Breast epithelium (tissue), 3 donors: Measurements from ENCODE around the gene SPATA6.

Source experiments
- POLR2A ChIP-seq: fragments of 450-650 bp; IDR thresholded peaks from one replicate; pipeline ENCODE4 v1.6.1; 2016; ENCODE audit warnings: antibody characterized with exemption, mild to moderate bottlenecking, moderate library complexity
- POLR2AphosphoS5 ChIP-seq, 3 donors: sonication (generic); formaldehyde crosslinking; IDR thresholded peaks; one replicate each; pipeline ENCODE4 v1.6.1; 2017; ENCODE audit warnings: antibody characterized with exemption in 3 of 3
- TF ChIP-seq, protein P1 (sequence below), 3 donors: fragments of 450-650 bp; IDR thresholded peaks; one replicate each; pipeline ENCODE4 v1.5.1; 2016 to 2017; ENCODE audit warnings: antibody characterized with exemption in 3 of 3, mild to moderate bottlenecking in 3 of 3, moderate library complexity in 3 of 3

DNA sequence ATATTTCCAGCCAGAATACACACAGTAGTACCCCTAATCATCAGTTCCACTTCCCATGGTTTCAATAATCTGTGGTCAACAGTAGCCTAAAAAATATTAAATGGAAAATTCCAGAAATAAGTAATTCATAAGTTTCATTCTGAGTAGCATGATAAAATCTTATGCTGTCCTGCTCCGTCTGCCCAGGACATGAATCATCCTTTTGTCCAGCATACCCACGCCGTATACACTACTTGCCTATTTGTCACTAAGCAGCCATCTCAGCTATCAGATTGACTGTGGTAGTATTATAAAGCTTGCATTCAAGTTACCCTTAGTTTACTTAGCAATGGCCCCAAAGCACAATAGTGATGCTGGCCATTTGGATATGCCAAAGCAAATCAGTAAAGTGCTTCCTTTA is 130.8 kb downstream of the SPATA6 start:
- TF ChIP-seq, protein P1, sequence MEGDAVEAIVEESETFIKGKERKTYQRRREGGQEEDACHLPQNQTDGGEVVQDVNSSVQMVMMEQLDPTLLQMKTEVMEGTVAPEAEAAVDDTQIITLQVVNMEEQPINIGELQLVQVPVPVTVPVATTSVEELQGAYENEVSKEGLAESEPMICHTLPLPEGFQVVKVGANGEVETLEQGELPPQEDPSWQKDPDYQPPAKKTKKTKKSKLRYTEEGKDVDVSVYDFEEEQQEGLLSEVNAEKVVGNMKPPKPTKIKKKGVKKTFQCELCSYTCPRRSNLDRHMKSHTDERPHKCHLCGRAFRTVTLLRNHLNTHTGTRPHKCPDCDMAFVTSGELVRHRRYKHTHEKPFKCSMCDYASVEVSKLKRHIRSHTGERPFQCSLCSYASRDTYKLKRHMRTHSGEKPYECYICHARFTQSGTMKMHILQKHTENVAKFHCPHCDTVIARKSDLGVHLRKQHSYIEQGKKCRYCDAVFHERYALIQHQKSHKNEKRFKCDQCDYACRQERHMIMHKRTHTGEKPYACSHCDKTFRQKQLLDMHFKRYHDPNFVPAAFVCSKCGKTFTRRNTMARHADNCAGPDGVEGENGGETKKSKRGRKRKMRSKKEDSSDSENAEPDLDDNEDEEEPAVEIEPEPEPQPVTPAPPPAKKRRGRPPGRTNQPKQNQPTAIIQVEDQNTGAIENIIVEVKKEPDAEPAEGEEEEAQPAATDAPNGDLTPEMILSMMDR (IDR thresholded peaks at IDR 0.05) = no peak
- no peak for TF ChIP-seq POLR2AphosphoS5 (IDR thresholded peaks at IDR 0.05)
- TF ChIP-seq POLR2A = no peak
